Nephron progenitor cell (in vitro differentiated cells): Measurements from ENCODE around the gene GGTLC2.

Source experiments
- DNase-seq: peaks from one replicate; pipeline ENCODE4 v3.0.0; 2021
- H3K27ac Mint-ChIP-seq: 2 replicates; pipeline ENCODE4 v1.8.0; 2021; ENCODE audit warnings: mild to moderate bottlenecking, moderate library complexity, mixed read lengths
- H3K27me3 Mint-ChIP-seq: 2 replicates; pipeline ENCODE4 v1.8.0; 2021; ENCODE audit warnings: mild to moderate bottlenecking, low read depth, mixed read lengths; ENCODE audit not compliant: poor library complexity
- H3K36me3 Mint-ChIP-seq: 2 replicates; pipeline ENCODE4 v1.8.0; 2021; ENCODE audit warnings: low read depth, mixed read lengths
- H3K4me1 Mint-ChIP-seq: 2 replicates; pipeline ENCODE4 v1.8.0; 2021; ENCODE audit warnings: mixed read lengths
- H3K4me3 Mint-ChIP-seq: 2 replicates; pipeline ENCODE4 v1.8.0; 2021; ENCODE audit warnings: mild to moderate bottlenecking, moderate library complexity, mixed read lengths
- H3K9me3 Mint-ChIP-seq: 2 replicates; pipeline ENCODE4 v1.8.0; 2021; ENCODE audit warnings: mild to moderate bottlenecking, moderate library complexity, mixed read lengths
- CTCF ChIP-seq: fragments of 200-600 bp; sonication (generic); IDR thresholded peaks from 2 replicates; pipeline ENCODE4 v1.5.0; 2021; ENCODE audit warnings: antibody characterized with exemption

GGTLC2 gene

GRCh38 chr22:22687638-22688500, 43.5 kb downstream of the GGTLC2 start:
- Mint-ChIP-seq H3K9me3 (no peaks in the 10 kb centered on the region), H3K27me3 (peaks cover 36% of the 10 kb centered on the region), H3K27ac (no peak overlapping the region), H3K36me3 (no peaks in the 10 kb centered on the region), H3K4me1 (no peaks in the 10 kb centered on the region), H3K4me3 (no peak overlapping the region)
- peak; percentile 47 for DNase-seq
- TF ChIP-seq CTCF = peak; percentile 66

- TF ChIP-seq CTCF = no peak
- H3K9me3 Mint-ChIP-seq = no peaks in the 10 kb centered on the region
- no peaks in the 10 kb centered on the region for H3K4me1 Mint-ChIP-seq
- H3K36me3 Mint-ChIP-seq = no peaks in the 10 kb centered on the region
- DNase-seq = no peak
- no peak overlapping the region for H3K27ac Mint-ChIP-seq
- H3K4me3 Mint-ChIP-seq = no peak overlapping the region
- peaks cover 42% of the 10 kb centered on the region for H3K27me3 Mint-ChIP-seq
These were observed 45.4 kb downstream of the GGTLC2 start for GRCh38 chr22:22689621-22690345.

GRCh38 chr22:22691055-22691454, 46.6 kb downstream of the GGTLC2 start:
- Mint-ChIP-seq H3K27me3 (peaks cover 40% of the 10 kb centered on the region), H3K4me3 (no peak overlapping the region), H3K4me1 (no peaks in the 10 kb centered on the region), H3K36me3 (no peaks in the 10 kb centered on the region), H3K9me3 (no peaks in the 10 kb centered on the region), H3K27ac (no peak overlapping the region)
- TF ChIP-seq CTCF = no peak
- no peak for DNase-seq

GRCh38 chr22:22691716-22692701, 47.6 kb downstream of the GGTLC2 start:
- Mint-ChIP-seq H3K4me1 (no peaks in the 10 kb centered on the region), H3K27me3 (peaks cover 40% of the 10 kb centered on the region)

More at GRCh38 chr22:22691716-22692701, 47.6 kb downstream of the GGTLC2 start:
- Mint-ChIP-seq H3K36me3 (no peaks in the 10 kb centered on the region), H3K9me3 (no peaks in the 10 kb centered on the region), H3K27ac (no peak overlapping the region), H3K4me3 (no peak overlapping the region)
- no peak for TF ChIP-seq CTCF
- no peak for DNase-seq
